GM10266 (cell line): ENCODE data around the gene RSAD2.

Source experiments
- DNase-seq: peaks from one replicate; pipeline ENCODE4 v3.0.0; 2012; ENCODE audit errors: extremely low spot score
- TF ChIP-seq, protein P1 (sequence below): IDR thresholded peaks from 2 replicates; pipeline ENCODE4 v1.5.1; 2012; ENCODE audit warnings: mild to moderate bottlenecking, low read depth; ENCODE audit not compliant: control insufficient read depth, insufficient read depth; ENCODE audit errors: missing control alignments

RSAD2 gene

DNA sequence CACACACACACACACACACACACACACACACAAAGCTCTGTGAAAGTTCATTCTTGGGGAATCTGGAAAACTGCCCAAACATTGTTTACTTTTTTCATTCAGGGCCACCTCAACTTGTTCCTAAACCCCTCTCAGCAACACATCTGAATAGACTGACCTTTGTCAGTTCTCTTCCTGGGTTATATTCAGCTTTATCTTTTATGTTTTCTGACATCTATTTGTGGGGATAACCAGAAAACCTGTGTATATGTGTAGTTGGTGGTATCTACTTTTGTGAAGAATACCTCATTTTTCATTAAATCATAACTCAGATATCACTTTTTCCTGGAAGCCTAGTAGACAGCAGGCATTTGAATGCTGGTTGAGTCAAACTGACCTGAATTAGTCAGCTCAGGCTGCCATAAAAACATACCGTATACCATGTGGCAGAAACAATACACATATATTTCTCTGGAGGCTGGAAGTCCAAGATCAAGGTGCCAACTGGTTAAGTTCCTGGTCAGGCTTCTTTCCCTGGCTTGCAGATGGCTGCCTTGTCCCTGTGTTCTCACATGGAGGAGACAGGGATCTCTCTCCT, 28.7 kb downstream of the RSAD2 start:
- DNase-seq: no peak
- TF ChIP-seq, protein P1, sequence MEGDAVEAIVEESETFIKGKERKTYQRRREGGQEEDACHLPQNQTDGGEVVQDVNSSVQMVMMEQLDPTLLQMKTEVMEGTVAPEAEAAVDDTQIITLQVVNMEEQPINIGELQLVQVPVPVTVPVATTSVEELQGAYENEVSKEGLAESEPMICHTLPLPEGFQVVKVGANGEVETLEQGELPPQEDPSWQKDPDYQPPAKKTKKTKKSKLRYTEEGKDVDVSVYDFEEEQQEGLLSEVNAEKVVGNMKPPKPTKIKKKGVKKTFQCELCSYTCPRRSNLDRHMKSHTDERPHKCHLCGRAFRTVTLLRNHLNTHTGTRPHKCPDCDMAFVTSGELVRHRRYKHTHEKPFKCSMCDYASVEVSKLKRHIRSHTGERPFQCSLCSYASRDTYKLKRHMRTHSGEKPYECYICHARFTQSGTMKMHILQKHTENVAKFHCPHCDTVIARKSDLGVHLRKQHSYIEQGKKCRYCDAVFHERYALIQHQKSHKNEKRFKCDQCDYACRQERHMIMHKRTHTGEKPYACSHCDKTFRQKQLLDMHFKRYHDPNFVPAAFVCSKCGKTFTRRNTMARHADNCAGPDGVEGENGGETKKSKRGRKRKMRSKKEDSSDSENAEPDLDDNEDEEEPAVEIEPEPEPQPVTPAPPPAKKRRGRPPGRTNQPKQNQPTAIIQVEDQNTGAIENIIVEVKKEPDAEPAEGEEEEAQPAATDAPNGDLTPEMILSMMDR: no peak

DNA sequence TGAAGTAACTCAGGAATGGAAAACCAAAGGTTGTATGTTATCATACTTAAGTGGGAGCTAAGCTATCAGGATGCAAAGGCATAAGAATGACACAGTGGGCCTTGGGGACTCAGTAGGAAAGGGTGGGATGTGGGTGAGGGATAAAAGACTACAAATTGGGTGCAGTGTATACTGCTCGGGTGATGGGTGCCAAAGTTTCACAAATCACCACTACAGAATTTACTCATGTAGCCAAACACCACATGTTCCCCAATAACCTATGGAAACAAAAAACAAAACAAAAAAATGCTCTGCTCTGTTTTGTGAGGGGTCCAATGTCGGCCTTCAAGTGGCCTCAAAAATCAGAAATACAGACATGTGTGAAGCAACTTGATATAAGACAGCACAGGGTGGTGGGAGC, 30.7 kb downstream of the RSAD2 start:
- TF ChIP-seq, protein P1: no peak
- no peak for DNase-seq

DNA sequence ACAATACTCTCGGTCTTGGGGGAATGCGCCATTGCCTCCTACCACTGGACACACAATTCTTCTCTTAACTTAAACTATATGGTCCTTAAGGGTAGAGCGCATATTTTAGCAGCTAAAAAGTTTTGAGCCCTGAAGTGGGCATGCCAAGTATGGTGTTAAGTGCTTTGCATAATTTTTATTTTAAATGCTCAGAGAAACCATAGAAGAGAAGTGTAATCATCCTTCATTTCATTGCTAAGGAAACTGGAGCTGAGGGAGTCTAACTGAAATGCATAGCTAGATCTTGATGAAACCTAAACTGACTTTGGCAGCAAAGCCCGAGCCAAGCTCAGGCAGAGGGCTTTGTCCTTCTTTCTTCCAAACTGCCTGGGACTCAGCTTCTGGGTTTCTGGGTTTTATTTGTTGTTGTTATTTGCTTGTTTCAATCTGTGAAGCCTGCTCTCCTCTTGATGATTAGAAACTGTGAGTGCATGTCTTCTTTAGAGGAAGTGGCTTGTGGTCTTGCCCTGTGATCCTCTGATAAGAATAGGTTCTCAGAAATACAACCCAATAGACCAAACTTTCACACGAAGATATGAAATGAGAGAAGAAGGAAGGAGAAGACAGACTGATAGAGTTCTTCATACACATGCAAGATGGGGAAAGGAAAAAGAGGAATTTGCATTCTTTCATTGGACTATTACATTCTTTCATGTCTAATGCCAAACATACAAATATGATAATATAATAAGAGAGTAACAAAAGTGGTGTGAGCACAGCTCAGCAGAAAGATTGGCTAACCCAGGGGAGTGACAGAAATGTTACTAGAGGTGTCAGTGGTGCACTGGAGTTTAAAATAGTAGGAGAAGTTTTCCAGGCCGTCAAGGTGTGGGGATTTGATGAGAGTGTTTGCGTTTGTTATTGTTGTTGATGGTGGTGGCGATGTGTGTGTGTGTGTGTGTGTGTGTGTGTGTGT, 32.1 kb downstream of the RSAD2 start:
- peak; percentile 63 for DNase-seq

DNA sequence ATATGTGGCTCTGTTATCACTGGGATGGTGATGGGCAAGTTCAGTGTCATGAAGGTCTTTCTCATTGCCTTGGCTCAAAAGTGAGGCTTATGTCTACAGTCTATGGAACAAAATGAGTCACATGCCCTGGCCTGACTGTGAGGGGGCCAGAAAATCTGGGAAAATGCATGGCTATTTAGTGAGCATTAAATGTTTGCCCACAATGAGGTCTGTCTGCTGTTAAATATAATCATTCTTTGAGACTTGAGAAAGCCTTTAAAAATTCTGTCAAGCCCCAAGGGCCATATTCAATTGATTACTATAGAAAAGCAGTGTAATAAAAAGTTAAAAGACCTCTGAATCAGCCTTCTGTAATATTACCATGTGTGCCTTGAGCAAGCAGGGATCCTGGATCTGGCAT, 34.1 kb downstream of the RSAD2 start:
- DNase-seq: no peak
- TF ChIP-seq, protein P1: no peak

More for the DNA sequence above, 32.1 kb downstream of the RSAD2 start:
- TF ChIP-seq, protein P1: no peak

DNA sequence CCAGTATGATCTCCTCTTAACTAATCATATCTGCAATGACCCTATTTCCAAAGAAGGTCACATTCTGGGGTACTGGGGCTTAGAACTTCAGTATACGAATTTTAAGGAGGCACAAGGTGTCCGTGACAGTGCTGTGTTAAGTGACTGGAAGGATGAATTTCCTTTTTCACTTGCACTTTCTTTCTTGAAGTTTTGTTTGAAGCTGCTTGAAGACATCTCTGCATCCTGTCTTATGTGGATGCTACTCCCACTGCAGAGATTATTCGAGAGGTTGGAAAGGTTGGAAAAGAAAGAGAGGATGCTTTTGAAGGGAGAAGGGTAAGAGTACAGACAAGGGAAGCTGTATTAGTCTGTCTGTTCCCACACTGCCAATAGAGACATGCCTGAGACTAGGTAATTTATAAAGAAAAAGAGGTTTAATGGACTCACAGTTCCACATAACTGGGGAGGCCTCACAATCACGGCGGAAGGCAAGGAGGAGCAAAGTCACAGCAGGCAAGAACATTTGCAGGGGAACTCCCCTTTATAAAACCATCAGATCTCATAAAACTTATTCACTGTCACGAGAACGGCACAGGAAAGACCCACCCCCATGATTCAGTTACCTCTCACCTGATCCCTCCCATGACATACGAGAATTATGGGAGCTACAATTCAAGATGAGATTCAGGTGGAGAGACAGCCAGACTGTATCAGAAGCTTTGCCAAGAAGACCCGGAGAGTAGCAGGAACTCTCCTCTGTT, 36.0 kb downstream of the RSAD2 start:
- TF ChIP-seq, protein P1: no peak
- DNase-seq: no peak

DNA sequence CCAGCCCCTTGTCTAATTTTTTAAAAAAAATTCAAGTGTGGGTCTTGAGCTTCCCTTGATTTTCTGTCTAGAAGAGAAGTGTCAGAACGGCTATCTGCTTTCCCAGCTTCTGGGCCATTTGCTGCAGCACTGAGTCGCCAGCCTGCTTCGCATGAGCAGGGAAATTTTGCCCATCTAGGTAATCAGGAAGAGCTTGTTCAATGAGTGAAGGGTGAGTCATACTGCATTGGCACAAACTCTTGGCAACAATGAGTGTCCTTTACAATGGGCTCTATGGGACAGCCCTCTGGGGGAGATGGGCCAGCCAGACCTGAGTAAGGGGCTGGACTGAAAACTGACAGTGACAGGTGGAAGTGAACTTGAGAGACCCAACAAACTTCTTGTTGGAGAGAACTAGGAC, 37.3 kb downstream of the RSAD2 start:
- TF ChIP-seq, protein P1: no peak
- DNase-seq: no peak
